ENCODE data around the gene RASL11B. TPM values are rescaled to one million over a fixed set of nuclear protein-coding genes. Genes with fewer than 3 reads are reported as not detected.

RASL11B gene
- total RNA-seq, 2 experiments from 2014 or later, result not detected

- Histone ChIP-seq H3K9me2 (ENCODE audit: insufficient read depth, low read length) (no peaks in the 10 kb centered on the region), H3K4me2 (ENCODE audit: low read length) (no peak overlapping the region), H4K20me1 (ENCODE audit: insufficient read depth, low read length) (no peaks in the 10 kb centered on the region), H3K4me3 (ENCODE audit: low read depth, low read length, poor library complexity, severe bottlenecking) (no peak overlapping the region), H3K4me1 (ENCODE audit: insufficient read depth, low read length, poor library complexity, severe bottlenecking) (no peaks in the 10 kb centered on the region), H3K9me3 (ENCODE audit: low read length) (no peaks in the 10 kb centered on the region), H3K36me3 (ENCODE audit: insufficient read depth, low read length) (no peaks in the 10 kb centered on the region), H3K79me2 (ENCODE audit: insufficient read depth, low read depth, low read length) (no peaks in the 10 kb centered on the region), H3K27ac (ENCODE audit: low read depth, low read length, poor library complexity, severe bottlenecking) (no peak overlapping the region), H2AFZ (ENCODE audit: low read length) (no peak overlapping the region)
- ChIA-PET POLR2A (no interaction called here), CTCF (ENCODE audit: unreplicated experiment) (no interaction called here)
- intact Hi-C loops (cut with micrococcal nuclease; ENCODE audit: unreplicated experiment), result no loop called here
- TF ChIP-seq, protein P1, sequence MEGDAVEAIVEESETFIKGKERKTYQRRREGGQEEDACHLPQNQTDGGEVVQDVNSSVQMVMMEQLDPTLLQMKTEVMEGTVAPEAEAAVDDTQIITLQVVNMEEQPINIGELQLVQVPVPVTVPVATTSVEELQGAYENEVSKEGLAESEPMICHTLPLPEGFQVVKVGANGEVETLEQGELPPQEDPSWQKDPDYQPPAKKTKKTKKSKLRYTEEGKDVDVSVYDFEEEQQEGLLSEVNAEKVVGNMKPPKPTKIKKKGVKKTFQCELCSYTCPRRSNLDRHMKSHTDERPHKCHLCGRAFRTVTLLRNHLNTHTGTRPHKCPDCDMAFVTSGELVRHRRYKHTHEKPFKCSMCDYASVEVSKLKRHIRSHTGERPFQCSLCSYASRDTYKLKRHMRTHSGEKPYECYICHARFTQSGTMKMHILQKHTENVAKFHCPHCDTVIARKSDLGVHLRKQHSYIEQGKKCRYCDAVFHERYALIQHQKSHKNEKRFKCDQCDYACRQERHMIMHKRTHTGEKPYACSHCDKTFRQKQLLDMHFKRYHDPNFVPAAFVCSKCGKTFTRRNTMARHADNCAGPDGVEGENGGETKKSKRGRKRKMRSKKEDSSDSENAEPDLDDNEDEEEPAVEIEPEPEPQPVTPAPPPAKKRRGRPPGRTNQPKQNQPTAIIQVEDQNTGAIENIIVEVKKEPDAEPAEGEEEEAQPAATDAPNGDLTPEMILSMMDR (conservative IDR thresholded peaks at IDR 0.05; ENCODE audit: low read length), result no peak
- TF ChIP-seq EZH2phosphoT487 (IDR thresholded peaks at IDR 0.05; ENCODE audit: borderline replicate concordance, low read depth, low read length), result no peak
- BruUV-seq (replicated peaks), result no TSS peak
- DNase-seq (ENCODE audit: low spot score), result no peak
Measured at GRCh38 chr4:52879471-52879870, 17.4 kb downstream of the RASL11B start.

DNA sequence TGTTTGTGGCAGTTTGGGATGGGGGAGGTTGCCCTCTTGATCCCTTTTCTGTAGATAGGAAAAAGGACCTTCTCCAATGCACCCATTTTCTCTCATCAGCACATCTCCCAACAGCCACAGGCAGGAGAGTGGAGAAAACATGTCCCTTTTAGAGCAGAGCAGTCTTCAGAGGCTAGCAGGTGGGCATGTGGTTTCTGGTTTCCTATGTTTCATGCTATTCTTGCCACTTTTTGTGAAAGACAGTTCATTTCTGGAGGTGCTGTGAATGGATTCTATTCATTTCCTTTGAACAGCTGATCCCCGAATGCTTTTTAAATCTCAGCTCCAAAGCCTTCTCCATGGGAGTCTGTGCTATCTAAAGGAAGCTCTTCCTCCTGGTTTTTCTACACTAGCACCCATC lies 18.9 kb downstream of the RASL11B start:
- TF ChIP-seq EZH2phosphoT487 (IDR thresholded peaks at IDR 0.05; ENCODE audit: borderline replicate concordance, low read depth, low read length), result no peak
- TF ChIP-seq, protein P1 (conservative IDR thresholded peaks at IDR 0.05; ENCODE audit: low read length), result no peak
- ChIA-PET POLR2A (no interaction called here), CTCF (ENCODE audit: unreplicated experiment) (no interaction called here)
- Histone ChIP-seq H4K20me1 (ENCODE audit: insufficient read depth, low read length) (no peaks in the 10 kb centered on the region), H3K79me2 (ENCODE audit: insufficient read depth, low read depth, low read length) (no peaks in the 10 kb centered on the region), H3K36me3 (ENCODE audit: insufficient read depth, low read length) (no peaks in the 10 kb centered on the region), H3K4me2 (ENCODE audit: low read length) (no peak overlapping the region), H3K9me2 (ENCODE audit: insufficient read depth, low read length) (no peaks in the 10 kb centered on the region), H3K27ac (ENCODE audit: low read depth, low read length, poor library complexity, severe bottlenecking) (no peak overlapping the region), H2AFZ (ENCODE audit: low read length) (no peak overlapping the region), H3K9me3 (ENCODE audit: low read length) (no peaks in the 10 kb centered on the region), H3K4me3 (ENCODE audit: low read depth, low read length, poor library complexity, severe bottlenecking) (no peak overlapping the region), H3K4me1 (ENCODE audit: insufficient read depth, low read length, poor library complexity, severe bottlenecking) (no peaks in the 10 kb centered on the region)
- no TSS peak for BruUV-seq (replicated peaks)
- intact Hi-C loops (cut with micrococcal nuclease; ENCODE audit: unreplicated experiment), result no loop called here
- no peak for DNase-seq (ENCODE audit: low spot score)

- POLR2A ChIA-PET, result interaction anchor here (1.4 kb wide), 1 partner anchor 11 kb away, joined by 5 read pairs; no protein-coding TSS in a partner anchor
- Histone ChIP-seq H3K9me3 (ENCODE audit: low read length) (no peaks in the 10 kb centered on the region), H3K36me3 (ENCODE audit: insufficient read depth, low read length) (no peaks in the 10 kb centered on the region), H3K4me2 (ENCODE audit: low read length) (no peak overlapping the region), H3K9me2 (ENCODE audit: insufficient read depth, low read length) (no peaks in the 10 kb centered on the region), H2AFZ (ENCODE audit: low read length) (no peak overlapping the region), H3K27ac (ENCODE audit: low read depth, low read length, poor library complexity, severe bottlenecking) (no peak overlapping the region), H3K4me1 (ENCODE audit: insufficient read depth, low read length, poor library complexity, severe bottlenecking) (no peaks in the 10 kb centered on the region), H3K4me3 (ENCODE audit: low read depth, low read length, poor library complexity, severe bottlenecking) (no peak overlapping the region), H3K79me2 (ENCODE audit: insufficient read depth, low read depth, low read length) (no peaks in the 10 kb centered on the region), H4K20me1 (ENCODE audit: insufficient read depth, low read length) (no peaks in the 10 kb centered on the region)
- CTCF ChIA-PET (ENCODE audit: unreplicated experiment), result interaction anchor here (0.6 kb wide), 1 partner anchor 29 kb away, joined by 3 read pairs; no protein-coding TSS in a partner anchor
- TF ChIP-seq EZH2phosphoT487 (IDR thresholded peaks at IDR 0.05; ENCODE audit: borderline replicate concordance, low read depth, low read length), result no peak
- TF ChIP-seq, protein P1 (conservative IDR thresholded peaks at IDR 0.05; ENCODE audit: low read length), result no peak
- no TSS peak for BruUV-seq (replicated peaks)
- intact Hi-C loops (cut with micrococcal nuclease; ENCODE audit: unreplicated experiment), result no loop called here
- no peak for DNase-seq (ENCODE audit: low spot score)
Measured at GRCh38 chr4:52883183-52883621, 21.1 kb downstream of the RASL11B start.

Measured in OCI-LY7 (cell line).